GM23248 (cell line): ENCODE measurements around the gene SPESP1. TPM values are rescaled to one million over a fixed set of nuclear protein-coding genes. Genes with fewer than 3 reads are reported as not detected.
"Not testable (repeated sequence)": the region's sequence is repeated elsewhere in the genome, so short reads cannot be mapped to it uniquely, and the experiment has no call there.

Experiments used
- DNase-seq: peaks from one replicate; pipeline ENCODE4 v3.0.0-alpha.2; 2015
- H2AFZ ChIP-seq: fragments of 200-600 bp; sonication (generic); 2 replicates; pipeline ENCODE4 v1.6.1; 2016; ENCODE audit warnings: antibody characterized with exemption
- H3F3A ChIP-seq: fragments of 200-600 bp; sonication (generic); 2 replicates; pipeline ENCODE4 v1.6.1; 2016; ENCODE audit warnings: mild to moderate bottlenecking, antibody characterized with exemption, mixed run types; ENCODE audit not compliant: insufficient read depth
- H3K27ac ChIP-seq: fragments of 200-600 bp; sonication (generic); 2 replicates; pipeline ENCODE4 v1.5.1; 2016; ENCODE audit warnings: mild to moderate bottlenecking
- H3K27me3 ChIP-seq: fragments of 200-600 bp; sonication (generic); replicated peaks from 2 replicates; pipeline ENCODE4 v1.6.1; 2016; ENCODE audit warnings: mild to moderate bottlenecking; ENCODE audit not compliant: insufficient read depth
- H3K36me3 ChIP-seq: fragments of 200-600 bp; sonication (generic); 2 replicates; pipeline ENCODE4 v1.6.1; 2016; ENCODE audit warnings: low read depth, mild to moderate bottlenecking
- H3K4me1 ChIP-seq: fragments of 200-600 bp; sonication (generic); 2 replicates; pipeline ENCODE4 v1.6.1; 2016; ENCODE audit warnings: mild to moderate bottlenecking; ENCODE audit not compliant: insufficient read depth
- H3K4me2 ChIP-seq: fragments of 200-600 bp; sonication (generic); one replicate; pipeline ENCODE4 v1.6.1; 2016; ENCODE audit warnings: mild to moderate bottlenecking; ENCODE audit not compliant: unreplicated experiment
- H3K4me3 ChIP-seq: fragments of 200-600 bp; sonication (generic); 2 replicates; pipeline ENCODE4 v1.5.1; 2016; ENCODE audit warnings: mild to moderate bottlenecking
- H3K79me2 ChIP-seq: fragments of 200-600 bp; sonication (generic); 2 replicates; pipeline ENCODE4 v1.6.1; 2016; ENCODE audit warnings: mild to moderate bottlenecking; ENCODE audit not compliant: insufficient read depth
- H3K9ac ChIP-seq: fragments of 200-600 bp; sonication (generic); 2 replicates; pipeline ENCODE4 v1.6.1; 2016; ENCODE audit warnings: mild to moderate bottlenecking
- H3K9me2 ChIP-seq: fragments of 200-600 bp; sonication (generic); 2 replicates; pipeline ENCODE4 v1.6.1; 2016; ENCODE audit warnings: mixed run types, mild to moderate bottlenecking, moderate library complexity; ENCODE audit not compliant: insufficient read depth
- H3K9me3 ChIP-seq: fragments of 200-600 bp; sonication (generic); one replicate; pipeline ENCODE4 v1.6.1; 2017; ENCODE audit warnings: low read depth
- H4K20me1 ChIP-seq: fragments of 200-600 bp; sonication (generic); 2 replicates; pipeline ENCODE4 v1.6.0; 2016; ENCODE audit not compliant: insufficient read depth
- EZH2 ChIP-seq: fragments of 200-600 bp; sonication (generic); IDR thresholded peaks from 2 replicates; pipeline ENCODE4 v1.6.1; 2018; ENCODE audit warnings: antibody characterized with exemption, mild to moderate bottlenecking; ENCODE audit not compliant: insufficient read depth, poor library complexity, severe bottlenecking
- EZH2phosphoT487 ChIP-seq: fragments of 200-600 bp; sonication (generic); IDR thresholded peaks from 2 replicates; pipeline ENCODE4 v1.6.1; 2018; ENCODE audit warnings: antibody characterized with exemption, moderate library complexity, mild to moderate bottlenecking, low read depth; ENCODE audit not compliant: insufficient read depth
- WGBS, 2 experiments: methylation state at CpG; one replicate each; pipeline ENCODE4 v1.1.6; 2015 to 2017; ENCODE audit warnings: low lambda C conversion rate in 2 of 2, low coverage in 1 of 2; ENCODE audit errors: missing lambda C conversion rate in 2 of 2; 5-methylcytosine and 5-hydroxymethylcytosine counted together
- in situ Hi-C: fragments of 300-500 bp; cut with MboI; formaldehyde crosslinking; loops from 2 replicates; pipeline ENCODE4 v1.15.0; 2020
- polyA plus RNA-seq: library from polyadenylated mRNA; unstranded; fragments of >200 nt; fragmentation: Nextera tagmentation; extraction: Ambion mirVana; gene quantifications from 2 replicates; pipeline ENCODE4 v1.2.1, GENCODE V29; 2016
- total RNA-seq: library from RNA; depleted of rRNA; stranded (reverse); fragments of >200 nt; shearing (Covaris generic); gene quantifications from 2 replicates; pipeline ENCODE4 v1.2.3, GENCODE V29; 2014

Gene SPESP1
- total and polyA plus RNA-seq, 2 experiments from 2014 or later, result 1.1 to 3.4 TPM

DNA sequence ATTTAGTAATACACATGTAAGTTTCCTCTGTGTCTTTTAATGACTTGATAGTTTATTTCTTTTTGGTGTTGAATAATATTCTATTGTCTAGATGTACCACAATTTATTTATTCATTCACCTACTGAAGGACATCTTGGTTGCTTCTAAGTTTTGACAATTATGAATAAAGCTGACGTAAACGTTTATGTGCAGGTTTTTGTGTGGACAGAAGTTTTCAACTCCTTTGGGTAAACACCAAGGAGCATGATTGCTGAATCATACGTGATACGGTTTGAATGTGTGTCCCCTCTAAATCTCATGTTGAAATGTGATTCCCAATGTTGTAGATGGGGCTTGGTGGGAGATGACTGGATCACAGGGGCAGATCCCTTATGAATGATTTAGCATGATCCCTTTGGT, 21.5 kb downstream of the SPESP1 start:
- H3K79me2 ChIP-seq, result no peaks in the 10 kb centered on the region
- no peak overlapping the region for H3K27ac ChIP-seq
- no peak overlapping the region for H3K9ac ChIP-seq
- H3K4me1 ChIP-seq, result no peaks in the 10 kb centered on the region
- no peak overlapping the region for H2AFZ ChIP-seq
- H3K9me3 ChIP-seq, result no peaks in the 10 kb centered on the region
- no peak for DNase-seq
- in situ Hi-C loops, result no loop called here
- no peaks in the 10 kb centered on the region for H3K9me2 ChIP-seq
- no peaks in the 10 kb centered on the region for H3F3A ChIP-seq
- no peaks in the 10 kb centered on the region for H3K36me3 ChIP-seq
- H4K20me1 ChIP-seq, result no peaks in the 10 kb centered on the region
- 56 to 64% methylated on average over 4 of the region's 4 CpGs for WGBS, 2 experiments
- H3K27me3 ChIP-seq, result peaks cover 26% of the 10 kb centered on the region; the same call in 1 of the 2 replicates
- TF ChIP-seq EZH2phosphoT487, result no peak
- no peak for TF ChIP-seq EZH2
- no peak overlapping the region for H3K4me2 ChIP-seq
- no peak overlapping the region for H3K4me3 ChIP-seq

DNA sequence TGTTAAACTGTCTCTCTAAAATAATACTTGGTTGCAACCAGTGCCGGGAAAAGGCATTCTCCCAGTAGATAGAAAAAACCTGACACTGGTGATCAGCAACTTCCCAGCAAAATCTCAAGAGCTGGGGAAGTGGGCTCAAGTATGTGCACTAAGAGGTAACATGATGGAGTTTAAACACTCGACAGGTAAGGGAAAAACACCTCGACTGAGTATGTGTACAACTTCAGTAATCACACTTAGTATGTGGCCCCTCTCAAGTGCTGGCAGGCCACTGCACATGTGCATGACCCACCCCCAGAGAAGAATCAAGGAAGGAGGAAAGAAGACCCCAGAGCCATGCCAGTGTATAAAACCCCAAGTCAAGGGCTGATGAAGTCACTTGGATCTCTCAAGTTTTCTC, 27.4 kb downstream of the SPESP1 start:
- no peak overlapping the region for H3K27ac ChIP-seq
- H3K36me3 ChIP-seq, result no peaks in the 10 kb centered on the region
- TF ChIP-seq EZH2, result no peak
- no peak for TF ChIP-seq EZH2phosphoT487
- no peak overlapping the region for H3K4me3 ChIP-seq
- no peak overlapping the region for H3K4me2 ChIP-seq
- H3K9me3 ChIP-seq, result no peaks in the 10 kb centered on the region
- H3K27me3 ChIP-seq, result peaks cover 69% of the 10 kb centered on the region
- no peaks in the 10 kb centered on the region for H3K4me1 ChIP-seq
- no peak overlapping the region for H2AFZ ChIP-seq
- H3K9me2 ChIP-seq, result no peaks in the 10 kb centered on the region
- no peaks in the 10 kb centered on the region for H4K20me1 ChIP-seq
- no peak for DNase-seq
- 52 to 68% methylated on average over 3 of the region's 3 CpGs for WGBS, 2 experiments
- H3K79me2 ChIP-seq, result no peaks in the 10 kb centered on the region
- in situ Hi-C loops, result no loop called here
- H3F3A ChIP-seq, result no peaks in the 10 kb centered on the region
- no peak overlapping the region for H3K9ac ChIP-seq

GRCh38 chr15:68958597-68958996, 28.3 kb downstream of the SPESP1 start:
- 10 to 17% methylated on average over 1 of the region's 1 CpG for WGBS, 2 experiments
- Histone ChIP-seq H3K79me2 (no peaks in the 10 kb centered on the region), H3F3A (no peaks in the 10 kb centered on the region), H3K36me3 (no peaks in the 10 kb centered on the region), H3K4me2 (no peak overlapping the region), H3K9me2 (no peaks in the 10 kb centered on the region), H3K4me1 (no peaks in the 10 kb centered on the region), H3K9me3 (no peaks in the 10 kb centered on the region), H3K9ac (no peak overlapping the region), H3K4me3 (no peak overlapping the region), H3K27me3 (peaks cover 68% of the 10 kb centered on the region), H2AFZ (no peak overlapping the region), H4K20me1 (no peaks in the 10 kb centered on the region), H3K27ac (no peak overlapping the region)
- DNase-seq, result no peak
- in situ Hi-C loops, result no loop called here
- TF ChIP-seq EZH2phosphoT487 (no peak), EZH2 (no peak)

GRCh38 chr15:68962465-68962864, 32.1 kb downstream of the SPESP1 start:
- H3K4me3 ChIP-seq, result no peak overlapping the region
- in situ Hi-C loops, result no loop called here
- no peaks in the 10 kb centered on the region for H3K9me2 ChIP-seq
- H3K36me3 ChIP-seq, result no peaks in the 10 kb centered on the region
- no peak for DNase-seq
- WGBS, 2 experiments, result 50 to 57% methylated on average over 1 of the region's 1 CpG
- peaks cover 61% of the 10 kb centered on the region for H3K27me3 ChIP-seq
- H4K20me1 ChIP-seq, result no peaks in the 10 kb centered on the region
- no peak overlapping the region for H3K9ac ChIP-seq
- H3F3A ChIP-seq, result no peaks in the 10 kb centered on the region
- H3K4me2 ChIP-seq, result no peak overlapping the region
- TF ChIP-seq EZH2 (no peak), EZH2phosphoT487 (no peak)
- H2AFZ ChIP-seq, result no peak overlapping the region
- no peak overlapping the region for H3K27ac ChIP-seq
- no peaks in the 10 kb centered on the region for H3K9me3 ChIP-seq
- no peaks in the 10 kb centered on the region for H3K4me1 ChIP-seq
- no peaks in the 10 kb centered on the region for H3K79me2 ChIP-seq

DNA sequence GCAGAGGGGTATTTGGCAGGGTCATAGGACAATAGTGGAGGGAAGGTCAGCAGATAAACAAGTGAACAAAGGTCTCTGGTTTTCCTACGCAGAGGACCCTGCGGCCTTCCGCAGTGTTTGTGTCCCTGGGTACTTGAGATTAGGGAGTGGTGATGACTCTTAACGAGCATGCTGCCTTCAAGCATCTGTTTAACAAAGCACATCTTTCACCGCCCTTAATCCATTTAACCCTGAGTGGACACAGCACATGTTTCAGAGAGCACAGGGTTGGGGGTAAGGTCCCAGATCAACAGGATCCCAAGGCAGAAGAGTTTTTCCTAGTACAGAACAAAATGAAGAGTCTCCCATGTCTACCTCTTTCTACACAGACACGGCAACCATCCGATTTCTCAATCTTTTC, 33.4 kb downstream of the SPESP1 start:
- H3K9me2 ChIP-seq, H3K4me1 ChIP-seq, DNase-seq, H3K79me2 ChIP-seq, H3K4me2 ChIP-seq, H4K20me1 ChIP-seq, H3F3A ChIP-seq, H3K9ac ChIP-seq, H2AFZ ChIP-seq, H3K27ac ChIP-seq, H3K9me3 ChIP-seq, in situ Hi-C loops, H3K4me3 ChIP-seq, H3K36me3 ChIP-seq: not testable (repeated sequence)
- WGBS, 2 experiments, result 62 to 69% methylated on average over 6 to 7 of the region's 7 CpGs
- peaks cover 49% of the 10 kb centered on the region for H3K27me3 ChIP-seq
